OCI-LY7 (cell line): ENCODE measurements around the gene NUP58. TPM values are rescaled to one million over a fixed set of nuclear protein-coding genes. Genes with fewer than 3 reads are reported as not detected.
A peak's percentile ranks its signal among the peaks of the same experiment; 100 is the strongest.

Experiments
- Bru-seq: library from RNA; stranded (reverse); fragments of 400-500 nt; gene quantifications from one replicate; lab custom pipeline; 2021; lab: Mats Ljungman, UMichigan
- BruChase-seq, 2 experiments: library from RNA; stranded (reverse); fragments of 400-500 nt; gene quantifications; one replicate each; lab custom pipeline; 2021; lab: Mats Ljungman, UMichigan
- BruUV-seq: library from RNA; stranded (reverse); fragments of 400-500 nt; replicated peaks from 2 replicates; lab custom pipeline; 2021; lab: Mats Ljungman, UMichigan
- CTCF ChIA-PET: fragments of 300-600 bp; sonication (Branson Sonifier 250); formaldehyde crosslinking; loops from one replicate; lab custom pipeline; 2022; ENCODE audit warnings: antibody characterized with exemption; ENCODE audit not compliant: unreplicated experiment; lab: Charles Lee
- POLR2A ChIA-PET: fragments of 300-600 bp; sonication (Branson Sonifier 250); formaldehyde crosslinking; loops from one replicate; lab custom pipeline; 2022; ENCODE audit warnings: antibody characterized with exemption; lab: Charles Lee
- DNase-seq: peaks from one replicate; pipeline ENCODE4 v3.0.0-alpha.2; 2015; ENCODE audit warnings: low spot score
- H2AFZ ChIP-seq: fragments of 200-600 bp; sonication (generic), shearing (Covaris generic); 2 replicates; pipeline ENCODE4 v1.6.1; 2014; ENCODE audit warnings: mild to moderate bottlenecking, antibody characterized with exemption, low read length, moderate library complexity
- H3K27ac ChIP-seq: fragments of 200-600 bp; sonication (generic); 2 replicates; pipeline ENCODE4 v1.5.1; 2014; ENCODE audit warnings: mixed run types, low read depth, mild to moderate bottlenecking, moderate library complexity, low read length, inconsistent platforms; ENCODE audit not compliant: poor library complexity, severe bottlenecking
- H3K36me3 ChIP-seq: fragments of 200-600 bp; sonication (generic); 2 replicates; pipeline ENCODE4 v1.6.1; 2014; ENCODE audit warnings: mild to moderate bottlenecking, antibody characterized with exemption, low read length, moderate library complexity, mixed read lengths; ENCODE audit not compliant: insufficient read depth
- H3K4me1 ChIP-seq: fragments of 200-600 bp; sonication (generic); 2 replicates; pipeline ENCODE4 v1.5.1; 2014; ENCODE audit warnings: mild to moderate bottlenecking, low read length; ENCODE audit not compliant: insufficient read depth, poor library complexity, severe bottlenecking
- H3K4me2 ChIP-seq: fragments of 200-600 bp; sonication (generic); 2 replicates; pipeline ENCODE4 v1.6.1; 2014; ENCODE audit warnings: mild to moderate bottlenecking, low read length
- H3K4me3 ChIP-seq: fragments of 200-600 bp; sonication (generic); 2 replicates; pipeline ENCODE4 v1.5.1; 2014; ENCODE audit warnings: mild to moderate bottlenecking, low read depth, low read length; ENCODE audit not compliant: poor library complexity, severe bottlenecking
- H3K79me2 ChIP-seq: fragments of 200-600 bp; sonication (generic); 2 replicates; pipeline ENCODE4 v1.6.1; 2016; ENCODE audit warnings: low read depth, mild to moderate bottlenecking, low read length, moderate library complexity, mixed read lengths; ENCODE audit not compliant: insufficient read depth
- H3K9me2 ChIP-seq: fragments of 200-600 bp; sonication (generic); 2 replicates; pipeline ENCODE4 v1.6.1; 2016; ENCODE audit warnings: mild to moderate bottlenecking, low read length, mixed read lengths; ENCODE audit not compliant: insufficient read depth
- H3K9me3 ChIP-seq: fragments of 200-600 bp; sonication (generic); 2 replicates; pipeline ENCODE4 v1.6.1; 2014; ENCODE audit warnings: mild to moderate bottlenecking, mixed run types, low read length, mixed read lengths
- H4K20me1 ChIP-seq: fragments of 200-600 bp; sonication (generic); 2 replicates; pipeline ENCODE4 v1.6.1; 2014; ENCODE audit warnings: mild to moderate bottlenecking, antibody characterized with exemption, low read length, moderate library complexity, mixed read lengths; ENCODE audit not compliant: insufficient read depth
- CTCF ChIP-seq: fragments of 200-600 bp; sonication (generic); conservative IDR thresholded peaks from 2 replicates; pipeline ENCODE4 v1.5.1; 2014; ENCODE audit warnings: mild to moderate bottlenecking, antibody characterized with exemption, low read length, moderate library complexity, mixed read lengths
- EZH2phosphoT487 ChIP-seq: fragments of 200-600 bp; sonication (generic); IDR thresholded peaks from 2 replicates; pipeline ENCODE4 v1.6.1; 2018; ENCODE audit warnings: low read depth, borderline replicate concordance, mild to moderate bottlenecking, mixed run types, antibody characterized with exemption, low read length, moderate library complexity, mixed read lengths
- intact Hi-C: fragments of 100-400 bp; cut with micrococcal nuclease; formaldehyde crosslinking; loops from one replicate; pipeline ENCODE4 v1.10.0; 2022; ENCODE audit not compliant: unreplicated experiment
- long read RNA-seq: library from polyadenylated mRNA; stranded (forward); transcript quantifications from one replicate; pipeline ENCODE4 v2.0.0, GENCODE V29; 2022
- total RNA-seq, 2 experiments: library from RNA; depleted of rRNA in 1 of 2; stranded (reverse); fragments of >200 nt in 1 of 2; shearing (Covaris generic) in 1 of 2; gene quantifications; 2 replicates each; pipeline ENCODE4 v1.2.3, GENCODE V29; 2014 to 2022

NUP58 gene
- 58.4 and 82.7 TPM in 2 replicates for total RNA-seq (2014; rRNA removed; shearing (Covaris generic))
- 114 and 127 TPM in 2 replicates for total RNA-seq (2022)
- percentile 97 among the genes with signal in this experiment for Bru-seq, nascent RNA
- BruChase-seq, experiment 1, labeled RNA remaining after a 6-hour chase, result percentile 95 among the genes with signal in this experiment
- BruChase-seq, experiment 2, labeled RNA remaining after a 2-hour chase, result percentile 97 among the genes with signal in this experiment
- long read RNA-seq, full-length matches to known transcripts, result 96 of 171 reads
- long read RNA-seq, partial matches to known transcripts, result 7 of 171 reads
- long read RNA-seq, other reads (novel, unspliced or antisense), result 68 of 171 reads

GRCh38 chr13:25301347-25302113, at the start of gene NUP58:
Gene NUP58, plus strand, starts transcription at chr13:25301625. Its CDS starts 149 bp downstream, at chr13:25301774.
- Histone ChIP-seq H3K4me3 (peak within 1 kb of the TSS; percentile 95), H3K79me2 (peaks cover 51% of the 10 kb centered on the region)

GRCh38 chr13:25252225-25252624, 49.2 kb upstream of the NUP58 start:
- H3K36me3 ChIP-seq, result peaks cover 73% of the 10 kb centered on the region

More at GRCh38 chr13:25301347-25302113, at the start of gene NUP58:
- Histone ChIP-seq H3K27ac (peak within 1 kb of the TSS; percentile 76), H4K20me1 (peaks cover 18% of the 10 kb centered on the region), H3K36me3 (peaks cover 41% of the 10 kb centered on the region), H2AFZ (peak within 1 kb of the TSS; percentile 92), H3K4me1 (peaks cover 27% of the 10 kb centered on the region), H3K9me2 (no peaks in the 10 kb centered on the region), H3K9me3 (0 out of 2 replicates have a peak, but pooled peaks cover 7% of the 10 kb centered on the region), H3K4me2 (peak within 1 kb of the TSS; percentile 87)
- DNase-seq, result peak; percentile 95
- intact Hi-C loops, result loop anchor here (1.0 kb wide), 1 partner anchor 14 kb away; the partner anchor contains the start of gene MTMR6
- no TSS peak for BruUV-seq
- TF ChIP-seq EZH2phosphoT487 (no peak), CTCF (no peak)
- CTCF ChIA-PET, result no interaction called here
- POLR2A ChIA-PET, result interaction anchor here (0.6 to 2.0 kb wide), 5 partner anchors 10 to 370 kb away, joined by 3 to 6 read pairs (median 3); no protein-coding TSS in a partner anchor

More at GRCh38 chr13:25252225-25252624, 49.2 kb upstream of the NUP58 start:
- H4K20me1 ChIP-seq, result no peaks in the 10 kb centered on the region
- H3K4me3 ChIP-seq, result no peak overlapping the region
- TF ChIP-seq CTCF, result no peak
- no peak for TF ChIP-seq EZH2phosphoT487
- ChIA-PET CTCF (no interaction called here), POLR2A (interaction anchor here (0.9 to 1.4 kb wide), 2 partner anchors 23 to 32 kb away, joined by 3 to 4 read pairs; no protein-coding TSS in a partner anchor)
- no peak for DNase-seq
- no peaks in the 10 kb centered on the region for H3K9me2 ChIP-seq
- H3K27ac ChIP-seq, result no peak overlapping the region
- H3K9me3 ChIP-seq, result no peaks in the 10 kb centered on the region
- no peak overlapping the region for H2AFZ ChIP-seq
- H3K4me2 ChIP-seq, result no peak overlapping the region
- BruUV-seq, result no TSS peak
- peaks cover 16% of the 10 kb centered on the region for H3K4me1 ChIP-seq
- no peaks in the 10 kb centered on the region for H3K79me2 ChIP-seq
- intact Hi-C loops, result loop anchor here (5.0 kb wide), 1 partner anchor 80 kb away; no protein-coding TSS in a partner anchor
